G401.6 (cell line): ENCODE results near the gene LOC128125822.
"Not testable (repeated sequence)": the region's sequence is repeated elsewhere in the genome, so short reads cannot be mapped to it uniquely, and the experiment has no call there.

ENCODE experiments used
- FAIRE-seq: peaks from 2 replicates; lab custom pipeline; 2012; peaks lifted over from hg19 to GRCh38; lab: Jason Lieb, UNC

LOC128125822 gene

GRCh38 chr6:63572044-63572746, at the start of gene LOC128125822, which contains the start of gene PTP4A1:
LOC128125822 (plus strand) TSS chr6:63572480.
PTP4A1 (plus strand) TSS chr6:63572480; CDS start chr6:63576881, 4,401 bp downstream.
- peak; percentile 91 for FAIRE-seq

DNA sequence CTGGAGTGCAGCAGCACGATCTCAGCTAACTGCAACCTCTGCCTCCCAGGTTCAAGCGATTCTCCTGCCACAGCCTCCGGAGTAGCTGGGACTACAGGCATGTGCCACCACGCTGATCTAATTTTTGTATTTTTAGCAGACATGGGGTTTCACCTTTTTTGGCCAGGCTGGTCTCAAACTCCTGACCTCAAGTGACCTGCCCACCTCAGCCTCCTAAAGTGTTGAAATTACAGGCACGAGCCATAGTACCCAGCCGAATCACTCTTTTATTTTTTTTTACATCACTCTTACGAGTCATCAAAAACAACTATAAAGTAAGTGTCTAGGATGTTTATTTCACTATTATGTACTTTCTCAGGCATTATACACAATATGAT, 49.4 kb upstream of the LOC128125822 start:
- not testable (repeated sequence) for FAIRE-seq

DNA sequence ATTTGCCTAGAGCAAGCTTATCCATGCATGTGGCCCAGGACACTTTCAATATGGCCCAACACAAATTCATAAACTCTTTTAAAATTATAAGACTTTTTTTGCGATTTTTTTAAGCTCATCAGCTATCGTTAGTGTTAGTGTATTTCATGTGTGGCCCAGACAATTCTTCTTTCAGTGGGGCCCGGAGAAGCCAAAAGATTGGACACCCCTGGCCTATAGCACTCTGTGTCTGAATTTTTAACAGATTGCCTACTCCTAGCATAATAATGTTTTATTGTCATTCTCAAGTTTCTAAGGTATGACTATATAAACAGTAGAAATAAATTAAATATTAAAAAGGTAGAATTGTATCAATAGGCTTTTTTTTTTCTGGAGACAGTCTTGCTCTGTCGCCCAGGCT, 48.6 kb upstream of the LOC128125822 start:
- no peak for FAIRE-seq

GRCh38 chr6:63525186-63525878, 46.9 kb upstream of the LOC128125822 start:
- FAIRE-seq, result no peak

DNA sequence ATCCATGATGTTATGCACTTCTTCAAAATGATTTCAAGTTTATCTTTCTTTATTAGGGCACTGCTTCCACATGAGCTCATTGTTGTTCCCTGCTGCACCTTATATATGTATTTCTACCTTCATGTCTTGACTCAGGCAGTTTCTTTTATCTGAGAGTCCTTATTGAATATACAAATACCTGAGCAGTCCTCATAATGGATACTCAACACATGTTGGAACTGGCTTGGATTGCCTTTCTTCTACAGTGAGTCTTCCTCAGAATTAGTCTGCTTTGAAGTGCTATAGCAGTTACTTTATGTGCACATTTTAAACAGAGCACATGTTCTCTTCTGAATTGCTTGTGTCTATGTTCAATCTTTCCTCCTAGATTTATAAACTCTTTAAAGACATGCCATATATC, 45.3 kb upstream of the LOC128125822 start:
- FAIRE-seq, result no peak

- FAIRE-seq, result no peak
Measured at GRCh38 chr6:63527658-63528514, 44.4 kb upstream of the LOC128125822 start.

DNA sequence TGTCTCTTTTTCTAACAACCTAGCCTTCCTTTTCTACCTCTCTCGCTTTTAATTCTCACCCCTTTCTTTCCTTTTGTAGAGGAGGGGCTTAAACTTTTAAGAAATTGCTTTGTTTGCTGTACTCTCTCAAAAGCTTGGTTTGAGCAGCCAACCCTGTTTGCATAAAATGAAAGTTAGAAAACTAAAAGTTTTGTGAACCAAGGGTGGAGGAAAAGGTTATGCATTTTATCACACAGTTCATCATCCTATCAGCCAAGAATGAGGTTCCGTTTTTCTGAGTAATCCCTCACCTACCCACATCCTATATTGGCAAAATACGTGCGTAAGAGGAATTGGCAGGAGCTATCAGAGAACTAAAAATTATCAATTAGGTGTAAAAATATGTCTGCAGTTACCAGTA, 42.8 kb upstream of the LOC128125822 start:
- FAIRE-seq, result no peak

DNA sequence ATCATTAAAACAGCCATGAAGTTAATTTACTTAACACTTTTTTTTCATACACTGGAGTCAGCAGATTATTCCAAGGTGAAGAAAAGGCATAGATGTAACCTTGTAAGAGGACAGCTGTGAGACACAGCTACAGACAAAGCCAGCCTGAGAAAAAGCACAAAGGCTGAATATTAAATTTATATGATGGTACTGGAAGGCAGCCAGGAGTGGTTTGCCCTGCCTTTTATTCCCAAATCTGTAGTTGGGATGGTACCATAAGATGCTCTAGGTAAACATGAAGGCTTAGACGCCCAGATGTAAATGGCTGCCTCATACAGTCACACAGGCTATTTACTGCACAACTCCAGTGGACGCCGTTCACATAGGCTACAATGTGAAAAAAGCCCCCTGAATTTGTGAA, 42.1 kb upstream of the LOC128125822 start:
- no peak for FAIRE-seq

DNA sequence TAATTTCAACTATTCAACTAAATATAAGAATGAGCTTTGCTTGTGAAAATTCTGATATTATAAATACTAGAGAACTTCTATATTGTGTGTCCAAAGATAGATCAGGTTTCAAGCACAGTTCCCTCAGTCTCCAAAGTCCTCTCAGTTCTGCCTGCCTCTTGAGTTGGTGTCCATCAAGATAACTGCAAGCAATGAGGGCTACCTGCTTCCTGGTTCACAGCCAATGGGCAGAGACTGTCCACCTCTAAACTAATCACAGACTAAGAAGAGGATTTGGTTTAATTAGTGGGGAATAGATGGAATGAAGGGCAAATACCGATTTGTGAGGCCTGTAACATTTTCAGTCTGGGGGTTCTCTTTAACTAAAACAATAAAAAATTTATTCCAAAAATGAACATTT, 41.3 kb upstream of the LOC128125822 start:
- FAIRE-seq, result no peak

DNA sequence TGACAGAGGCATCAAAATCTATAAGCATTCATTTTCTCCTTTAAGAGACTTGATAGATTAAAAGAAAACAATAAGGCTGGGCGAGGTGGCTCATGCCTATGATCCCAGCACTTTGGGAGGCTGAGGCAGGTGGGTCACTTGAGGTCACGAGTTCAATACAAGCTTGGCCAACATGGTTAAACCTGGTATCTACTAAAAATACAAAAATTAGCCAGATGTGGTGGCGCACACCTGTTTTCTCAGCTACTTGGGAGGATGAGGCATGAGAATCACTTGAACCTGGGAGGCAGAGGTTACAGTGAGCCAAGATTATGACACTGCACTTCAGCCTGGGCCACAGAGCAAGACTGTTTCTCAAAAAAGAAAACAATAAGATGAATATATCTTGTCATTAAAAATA, 39.3 kb upstream of the LOC128125822 start:
- FAIRE-seq, result no peak

GRCh38 chr6:63533952-63534351, 38.3 kb upstream of the LOC128125822 start:
- no peak for FAIRE-seq

DNA sequence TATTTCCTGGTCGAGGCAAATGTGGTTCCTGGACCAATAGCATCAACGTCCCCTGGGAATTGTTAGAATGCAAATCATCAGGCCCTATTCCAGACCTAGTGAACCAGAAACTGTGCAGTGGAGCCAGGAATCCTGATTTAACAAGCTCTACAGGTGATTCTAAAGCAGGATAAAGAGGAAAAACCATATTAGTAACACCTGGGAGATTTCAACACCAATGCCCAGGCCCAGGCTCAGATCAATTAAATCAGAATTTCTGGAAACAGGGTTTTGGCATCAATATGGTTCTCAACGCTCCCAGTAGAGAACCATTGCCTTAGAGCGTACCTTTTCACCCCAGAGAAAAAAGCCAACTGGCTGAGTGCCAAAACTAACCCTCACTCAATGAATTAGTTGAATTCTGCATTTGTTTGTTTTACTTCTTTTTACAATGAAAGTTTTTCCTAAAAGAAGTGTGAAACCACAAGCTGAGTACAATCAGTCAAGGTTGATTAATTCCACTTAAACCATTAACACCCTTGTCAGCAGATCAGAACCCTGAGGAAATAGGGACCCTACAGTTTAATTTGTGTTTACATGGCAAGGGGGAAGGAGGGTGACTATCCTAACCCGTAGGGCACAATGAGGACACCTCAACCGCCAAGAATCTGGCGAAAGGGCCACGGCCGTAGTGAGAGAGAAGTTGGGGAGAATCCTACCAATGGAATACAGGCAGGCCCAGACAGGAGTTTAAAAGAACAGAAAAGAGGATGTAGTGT, 34.9 kb upstream of the LOC128125822 start:
- FAIRE-seq, result no peak

GRCh38 chr6:63537959-63538300, 34.4 kb upstream of the LOC128125822 start:
- no peak for FAIRE-seq

GRCh38 chr6:63538550-63538949, 33.7 kb upstream of the LOC128125822 start:
- FAIRE-seq, result no peak

DNA sequence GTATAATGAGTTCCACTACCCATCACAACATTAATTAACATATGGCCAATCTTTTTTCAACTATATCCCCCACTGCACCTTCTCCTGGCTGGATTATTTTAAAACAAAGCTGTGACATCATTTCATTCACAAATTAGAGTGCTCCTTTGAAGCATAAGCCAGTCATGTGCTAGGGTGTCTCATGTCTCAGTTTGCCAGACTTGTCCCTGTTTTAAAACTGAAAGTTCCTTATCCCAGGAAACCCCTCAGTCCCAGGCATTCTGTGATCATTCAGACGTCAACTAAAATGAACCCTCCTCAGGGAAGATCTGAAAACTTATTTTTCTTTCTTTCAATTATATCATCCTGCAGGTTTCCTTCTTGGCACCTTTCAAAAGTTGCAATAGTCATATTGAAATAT, 29.3 kb upstream of the LOC128125822 start:
- FAIRE-seq, result no peak

DNA sequence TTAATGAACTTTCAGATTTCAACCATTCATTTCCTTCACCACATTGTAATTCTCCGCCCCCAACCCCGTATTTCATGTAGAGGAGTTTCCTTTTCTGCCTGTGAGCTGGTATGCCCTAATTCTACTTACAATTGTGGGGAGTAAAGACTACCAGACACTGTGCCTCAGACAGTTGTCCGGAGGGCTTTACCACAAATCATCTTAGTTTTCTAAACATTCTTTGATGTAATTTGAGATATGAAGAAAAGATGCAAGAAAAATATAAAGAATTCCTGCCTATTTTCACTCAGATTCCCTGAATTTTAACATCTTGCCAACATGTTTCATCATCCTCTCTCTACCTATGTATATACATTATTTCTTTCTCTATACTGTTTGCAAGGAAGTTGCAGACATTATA, 28.3 kb upstream of the LOC128125822 start:
- FAIRE-seq, result no peak

DNA sequence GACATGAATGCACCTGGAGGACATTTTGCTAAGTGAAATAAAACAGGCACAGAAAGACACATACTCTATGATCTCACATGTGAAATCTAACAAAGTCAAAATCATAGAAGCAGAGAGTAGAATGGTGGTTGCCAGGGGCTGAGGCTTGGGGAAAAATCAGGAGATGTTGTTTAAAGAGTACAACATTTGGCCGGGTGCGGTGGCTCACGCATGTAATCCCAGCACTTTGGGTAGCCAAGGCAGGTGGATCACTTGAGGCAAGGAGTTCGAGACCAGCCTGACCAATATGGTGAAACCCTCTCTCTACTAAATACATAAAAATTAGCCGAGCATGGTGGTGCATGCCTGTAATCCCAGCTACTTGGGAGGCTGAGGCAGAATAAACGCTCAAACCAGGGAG, 26.0 kb upstream of the LOC128125822 start:
- FAIRE-seq, result no peak

- peak; percentile 36 for FAIRE-seq
Measured at GRCh38 chr6:63546697-63547096, 25.6 kb upstream of the LOC128125822 start.

DNA sequence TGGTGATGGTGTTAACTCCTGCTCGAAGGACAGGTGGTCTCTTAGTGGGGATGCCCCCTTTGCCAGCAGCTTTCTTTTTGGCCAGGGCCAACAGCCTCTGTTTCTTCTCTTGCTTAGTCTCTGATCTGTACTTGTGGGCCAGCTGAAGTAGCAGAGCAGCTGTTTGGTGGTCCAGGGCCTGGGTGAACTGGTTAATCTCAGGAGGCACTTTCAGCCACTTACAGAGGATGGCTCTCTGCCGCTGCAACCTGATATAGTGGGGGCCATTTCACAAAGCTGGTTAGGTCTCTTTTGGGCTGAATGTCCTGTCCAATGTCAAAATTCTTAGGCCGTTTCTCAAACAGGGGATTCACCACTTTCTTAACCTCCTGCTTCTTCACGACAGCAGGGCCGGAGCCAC, 23.2 kb upstream of the LOC128125822 start:
- no peak for FAIRE-seq

DNA sequence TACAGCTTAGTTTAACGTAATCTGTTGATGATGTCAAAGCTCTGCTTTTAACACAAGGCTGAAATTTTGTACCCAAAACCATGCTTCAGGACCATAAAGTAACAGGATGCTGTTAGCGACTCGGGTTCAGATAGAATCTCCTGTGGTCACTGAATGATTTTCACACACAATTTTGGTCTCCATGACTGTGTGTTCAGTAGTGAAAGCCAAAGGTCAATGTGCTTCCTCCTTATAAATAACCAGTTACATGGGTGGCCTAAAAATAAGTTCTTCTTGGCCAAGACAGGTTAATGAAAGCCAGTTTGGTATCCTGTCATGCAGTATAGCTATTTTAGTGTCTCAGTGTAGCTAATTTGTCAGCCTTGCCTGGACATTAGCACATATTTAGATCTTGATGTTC, 19.1 kb upstream of the LOC128125822 start:
- FAIRE-seq, result no peak

- FAIRE-seq, result no peak
Measured at GRCh38 chr6:63553900-63554299, 18.4 kb upstream of the LOC128125822 start.

DNA sequence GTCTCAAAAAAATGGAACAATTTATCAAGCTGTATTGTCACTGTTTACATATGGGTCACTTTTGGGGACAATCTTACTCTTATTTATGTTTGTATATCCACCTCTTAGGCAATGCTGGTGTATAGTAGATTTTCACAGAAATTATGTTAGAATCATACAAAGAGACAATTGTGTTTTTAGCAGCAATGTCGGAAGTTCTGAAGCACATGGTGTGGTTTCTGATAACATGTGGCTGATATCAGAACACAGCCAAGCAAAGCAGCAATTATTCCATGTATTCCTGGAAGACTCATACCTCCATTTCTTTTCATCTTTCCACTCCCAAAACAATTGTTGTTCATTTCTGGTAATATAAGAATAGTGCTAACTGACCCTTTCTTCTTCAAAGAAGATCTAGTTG, 17.5 kb upstream of the LOC128125822 start:
- FAIRE-seq, result no peak
